Mucosa of rectum (tissue), 2 donors: ENCODE data around the gene NPAS3.
"Not testable (repeated sequence)": the region's sequence is repeated elsewhere in the genome, so short reads cannot be mapped to it uniquely, and the experiment has no call there.

ENCODE experiments used
- H3K27ac ChIP-seq, 2 donors: one replicate each; pipeline ENCODE4 v1.7.0; 2013; ENCODE audit warnings: inconsistent platforms in 2 of 2, low read depth in 2 of 2, low read length in 2 of 2
- H3K27me3 ChIP-seq, 2 donors: one replicate each; pipeline ENCODE4 v1.7.0; 2013; ENCODE audit warnings: low read length in 2 of 2; ENCODE audit not compliant: control insufficient read depth in 2 of 2, insufficient read depth in 2 of 2
- H3K36me3 ChIP-seq, 2 donors: one replicate each; pipeline ENCODE4 v1.7.0; 2013; ENCODE audit warnings: low read length in 2 of 2; ENCODE audit not compliant: control insufficient read depth in 2 of 2, insufficient read depth in 2 of 2
- H3K4me1 ChIP-seq, 2 donors: one replicate each; pipeline ENCODE4 v1.7.0; 2013; ENCODE audit warnings: low read length in 2 of 2, mild to moderate bottlenecking in 1 of 2; ENCODE audit not compliant: control insufficient read depth in 2 of 2, insufficient read depth in 2 of 2
- H3K4me3 ChIP-seq, 2 donors: one replicate each; pipeline ENCODE4 v1.7.0; 2013; ENCODE audit warnings: low read length in 2 of 2
- H3K9ac ChIP-seq, 2 donors: one replicate each; pipeline ENCODE4 v1.7.0; 2013; ENCODE audit warnings: low read length in 2 of 2, low read depth in 1 of 2, mild to moderate bottlenecking in 1 of 2
- H3K9me3 ChIP-seq, 2 donors: one replicate each; pipeline ENCODE4 v1.7.0; 2013; ENCODE audit warnings: low read length in 2 of 2; ENCODE audit not compliant: control insufficient read depth in 2 of 2
- donor health status: healthy.
- donor health status: Normal muscosa, but diverticular disease.

The NPAS3 gene

GRCh38 chr14:33065634-33066033 is 127.0 kb downstream of the NPAS3 start:
- Histone ChIP-seq H3K4me1 (no peaks in the 10 kb centered on the region), H3K36me3 (no peaks in the 10 kb centered on the region), H3K27ac (no peak overlapping the region)

DNA sequence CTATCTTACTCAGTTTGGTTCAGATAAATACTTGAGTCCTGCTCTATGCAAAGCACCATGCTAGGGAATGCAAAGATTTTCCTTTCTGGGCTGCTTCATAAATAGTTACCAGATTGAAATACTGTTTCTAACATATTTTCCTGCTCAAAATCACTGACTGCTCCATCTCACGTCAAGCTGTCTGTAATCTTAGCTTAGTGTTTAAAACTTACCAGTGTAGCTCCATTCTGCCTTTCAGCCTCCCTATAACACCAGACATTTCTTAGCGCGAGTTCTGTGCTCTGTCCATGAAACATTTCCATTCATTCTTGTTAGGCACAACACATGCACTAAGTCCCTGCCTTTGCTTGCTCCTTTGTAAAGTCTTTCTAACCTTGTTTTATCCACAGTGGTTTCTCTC is 129.4 kb downstream of the NPAS3 start:
- no peaks in the 10 kb centered on the region for H3K27me3 ChIP-seq

More at GRCh38 chr14:33065634-33066033, 127.0 kb downstream of the NPAS3 start:
- Histone ChIP-seq H3K27me3 (no peaks in the 10 kb centered on the region), H3K9ac (no peak overlapping the region), H3K9me3 (no peaks in the 10 kb centered on the region), H3K4me3 (no peak overlapping the region)

DNA sequence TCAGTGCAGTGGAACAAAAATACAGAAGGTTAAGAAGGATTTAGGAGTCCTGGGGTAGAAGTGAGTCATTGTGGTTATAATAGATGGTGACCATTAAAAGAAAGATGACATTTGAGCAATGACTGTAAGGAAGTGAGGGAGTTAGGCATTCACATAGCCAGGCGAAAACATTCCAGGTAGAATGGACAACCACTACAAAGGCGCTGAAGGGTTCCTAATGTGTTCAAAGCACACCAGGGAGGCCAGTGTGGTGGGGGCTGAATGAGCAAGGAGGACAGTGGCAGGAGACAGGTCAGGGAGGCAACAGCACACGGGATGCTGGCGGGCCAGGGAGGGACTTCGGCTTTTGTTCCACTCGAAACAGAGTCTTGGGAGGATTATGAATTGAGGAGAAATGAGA is 129.9 kb downstream of the NPAS3 start:
- Histone ChIP-seq H3K36me3 (no peaks in the 10 kb centered on the region), H3K4me1 (no peaks in the 10 kb centered on the region), H3K9me3 (no peaks in the 10 kb centered on the region), H3K4me3 (no peak overlapping the region), H3K9ac (no peak overlapping the region), H3K27ac (no peak overlapping the region), H3K27me3 (no peaks in the 10 kb centered on the region)

More for the DNA sequence above, 129.4 kb downstream of the NPAS3 start:
- H3K4me3 ChIP-seq, result no peak overlapping the region
- H3K27ac ChIP-seq, result no peak overlapping the region
- no peaks in the 10 kb centered on the region for H3K9me3 ChIP-seq
- no peaks in the 10 kb centered on the region for H3K4me1 ChIP-seq
- H3K9ac ChIP-seq, result no peak overlapping the region
- H3K36me3 ChIP-seq, result no peaks in the 10 kb centered on the region

DNA sequence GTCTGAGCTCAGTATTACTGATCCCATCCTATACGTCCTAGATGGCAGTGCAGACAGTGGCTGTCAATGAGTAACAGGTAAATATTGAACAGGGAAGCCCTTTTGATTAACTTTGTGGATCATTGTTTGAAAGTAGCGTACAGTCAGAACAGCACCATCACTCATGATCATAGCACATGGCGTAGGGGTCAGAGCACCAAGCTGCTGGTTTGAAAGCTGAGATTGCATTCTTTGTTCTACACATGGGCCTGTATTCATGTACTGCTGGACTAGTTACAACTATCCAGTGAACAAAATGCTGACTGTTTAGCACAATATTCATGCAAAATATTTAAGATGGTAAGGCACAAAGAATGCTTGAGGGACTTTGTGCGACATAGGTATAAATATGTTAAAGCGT is 131.8 kb downstream of the NPAS3 start:
- Histone ChIP-seq H3K9ac (no peak overlapping the region), H3K36me3 (no peaks in the 10 kb centered on the region), H3K27me3 (no peaks in the 10 kb centered on the region), H3K4me1 (no peaks in the 10 kb centered on the region), H3K27ac (no peak overlapping the region), H3K4me3 (no peak overlapping the region), H3K9me3 (no peaks in the 10 kb centered on the region)

DNA sequence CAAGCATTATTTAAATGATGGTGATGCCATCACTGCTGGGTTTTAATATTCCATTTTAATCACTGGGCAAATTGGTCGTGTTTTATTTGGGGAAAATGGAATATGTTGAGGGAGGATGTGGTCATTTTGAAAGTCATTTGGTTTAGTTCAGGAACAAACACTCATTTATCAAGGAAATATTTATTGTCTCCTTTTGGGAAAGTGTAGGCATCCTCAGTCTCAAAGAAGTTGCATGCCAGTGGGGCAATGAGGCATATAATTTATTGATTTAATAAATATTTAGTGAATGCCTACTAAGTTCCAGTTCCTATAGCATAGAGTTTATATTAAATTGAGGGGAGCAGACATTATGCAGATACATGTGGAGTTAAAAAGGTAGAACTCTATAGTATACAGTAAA is 134.3 kb downstream of the NPAS3 start:
- Histone ChIP-seq H3K36me3 (no peaks in the 10 kb centered on the region), H3K27ac (no peak overlapping the region), H3K27me3 (no peaks in the 10 kb centered on the region), H3K4me1 (no peaks in the 10 kb centered on the region), H3K9ac (no peak overlapping the region), H3K9me3 (no peaks in the 10 kb centered on the region), H3K4me3 (no peak overlapping the region)

- no peak overlapping the region for H3K4me3 ChIP-seq
- no peak overlapping the region for H3K9ac ChIP-seq
- H3K9me3 ChIP-seq, result no peaks in the 10 kb centered on the region
- H3K27ac ChIP-seq, result no peak overlapping the region
- no peaks in the 10 kb centered on the region for H3K27me3 ChIP-seq
- no peaks in the 10 kb centered on the region for H3K4me1 ChIP-seq
- H3K36me3 ChIP-seq, result no peaks in the 10 kb centered on the region
Measured at GRCh38 chr14:33081259-33081658, 142.6 kb downstream of the NPAS3 start.

GRCh38 chr14:33085799-33086198 is 147.1 kb downstream of the NPAS3 start:
- H3K36me3 ChIP-seq, result no peaks in the 10 kb centered on the region
- no peak overlapping the region for H3K9ac ChIP-seq
- H3K9me3 ChIP-seq, result no peaks in the 10 kb centered on the region
- H3K27ac ChIP-seq, result no peak overlapping the region
- no peak overlapping the region for H3K4me3 ChIP-seq
- H3K27me3 ChIP-seq, result no peaks in the 10 kb centered on the region
- H3K4me1 ChIP-seq, result no peaks in the 10 kb centered on the region

DNA sequence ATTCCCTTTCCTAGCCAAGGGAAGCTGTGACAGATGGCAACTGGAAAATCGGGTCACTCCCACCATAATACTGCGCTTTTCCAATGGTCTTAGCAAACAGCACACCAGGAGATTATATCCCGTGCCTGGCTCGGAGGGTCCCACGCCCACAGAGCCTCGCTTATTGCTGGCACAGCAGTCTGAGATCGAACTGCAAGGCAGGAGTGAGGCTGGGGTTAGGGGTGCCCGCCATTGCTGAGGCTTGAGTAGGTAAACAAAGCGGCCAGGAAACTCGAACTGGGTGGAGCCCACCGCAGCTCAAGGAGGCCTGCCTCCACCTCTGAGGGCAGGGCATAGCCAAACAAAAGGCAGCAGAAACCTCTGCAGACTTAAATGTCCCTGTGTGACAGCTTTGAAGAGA is 149.6 kb downstream of the NPAS3 start:
- not testable (repeated sequence) for H3K36me3 ChIP-seq, H3K4me3 ChIP-seq

GRCh38 chr14:33098016-33098415 is 159.3 kb downstream of the NPAS3 start:
- Histone ChIP-seq H3K4me3 (no peak overlapping the region), H3K4me1 (no peaks in the 10 kb centered on the region), H3K9me3 (no peaks in the 10 kb centered on the region), H3K27ac (no peak overlapping the region), H3K36me3 (no peaks in the 10 kb centered on the region), H3K27me3 (no peaks in the 10 kb centered on the region), H3K9ac (no peak overlapping the region)

More for the DNA sequence above, 149.6 kb downstream of the NPAS3 start:
- H3K4me1 ChIP-seq, H3K9me3 ChIP-seq, H3K9ac ChIP-seq, H3K27ac ChIP-seq, H3K27me3 ChIP-seq: not testable (repeated sequence)

- H3K9ac ChIP-seq, result no peak overlapping the region
- H3K4me3 ChIP-seq, result no peak overlapping the region
- no peaks in the 10 kb centered on the region for H3K9me3 ChIP-seq
- H3K36me3 ChIP-seq, result no peaks in the 10 kb centered on the region
- no peaks in the 10 kb centered on the region for H3K27me3 ChIP-seq
- no peak overlapping the region for H3K27ac ChIP-seq
- H3K4me1 ChIP-seq, result peaks cover 0 to 9% of the 10 kb centered on the region in 2 donors
Measured at GRCh38 chr14:33103489-33103888, 164.8 kb downstream of the NPAS3 start.

GRCh38 chr14:33103966-33104365 is 165.3 kb downstream of the NPAS3 start:
- Histone ChIP-seq H3K4me3 (no peak overlapping the region), H3K27ac (no peak overlapping the region), H3K9ac (no peak overlapping the region), H3K4me1 (peaks cover 0 to 9% of the 10 kb centered on the region in 2 donors), H3K36me3 (no peaks in the 10 kb centered on the region), H3K9me3 (no peaks in the 10 kb centered on the region), H3K27me3 (no peaks in the 10 kb centered on the region)
